Endothelial cell of umbilical vein (primary cell): ENCODE results near the gene PARP9. TPM values are rescaled to one million over a fixed set of nuclear protein-coding genes. Genes with fewer than 3 reads are reported as not detected.
A peak's percentile ranks its signal among the peaks of the same experiment; 100 is the strongest.

Experiments used
- BruUV-seq: library from RNA; stranded (reverse); fragments of 400-500 nt; replicated peaks from 2 replicates; lab custom pipeline; 2021; lab: Mats Ljungman, UMichigan
- CTCF ChIA-PET: fragments of 300-600, 350-600 bp; sonication (Branson Sonifier 250); formaldehyde crosslinking; loops from one replicate; lab custom pipeline; 2021; ENCODE audit warnings: antibody characterized with exemption, inconsistent platforms; lab: Charles Lee
- POLR2A ChIA-PET: fragments of 300-600, 350-600 bp; sonication (Branson Sonifier 250); formaldehyde crosslinking; loops from one replicate; lab custom pipeline; 2021; ENCODE audit warnings: antibody characterized with exemption, inconsistent platforms; lab: Charles Lee
- DNase-seq: peaks from one replicate; pipeline ENCODE4 v3.0.0-alpha.2; 2011; ENCODE audit warnings: low read depth, low spot score
- FAIRE-seq: peaks from 2 replicates; lab custom pipeline; 2011; peaks lifted over from hg19 to GRCh38; lab: Jason Lieb, UNC
- H2AFZ ChIP-seq: 2 replicates; pipeline ENCODE4 v1.6.0; 2012; ENCODE audit warnings: low read depth, low read length, control low read depth, inconsistent platforms
- H3K27ac ChIP-seq: 2 replicates; pipeline ENCODE4 v1.5.1; 2011; ENCODE audit warnings: low read depth, mild to moderate bottlenecking, control low read depth, low read length, moderate library complexity; ENCODE audit not compliant: insufficient read depth
- H3K27me3 ChIP-seq, 2 experiments: 2 replicates each; pipeline versions ENCODE4 v1.6.0 to v1.6.1; 2011; ENCODE audit warnings: low read length in 2 of 2, mixed read lengths in 1 of 2; ENCODE audit not compliant: control insufficient read depth in 2 of 2, insufficient read depth in 2 of 2
- H3K36me3 ChIP-seq, 2 experiments: 2 replicates in 1 of 2; 3 replicates in 1 of 2; pipeline ENCODE4 v1.5.1; 2011; ENCODE audit warnings: low read length in 2 of 2, mild to moderate bottlenecking in 1 of 2, moderate library complexity in 1 of 2; ENCODE audit not compliant: control insufficient read depth in 2 of 2, insufficient read depth in 2 of 2; ENCODE audit errors: extremely low read depth in 1 of 2
- H3K4me1 ChIP-seq: 3 replicates; pipeline ENCODE4 v1.5.1; 2011; ENCODE audit warnings: mild to moderate bottlenecking, low read length; ENCODE audit not compliant: control insufficient read depth, insufficient read depth; ENCODE audit errors: extremely low read depth
- H3K4me2 ChIP-seq: 2 replicates; pipeline ENCODE4 v1.6.1; 2011; ENCODE audit warnings: low read length, control low read depth, mixed read lengths; ENCODE audit not compliant: insufficient read depth
- H3K4me3 ChIP-seq, 3 experiments: fragments of 200-600 bp in 1 of 3; sonication (generic), shearing (Covaris generic) in 1 of 3; replicated peaks in 1 of 3; 2 replicates each; pipeline ENCODE4 v1.5.1; 2011 to 2016; ENCODE audit warnings: control low read depth in 3 of 3, low read length in 3 of 3, mild to moderate bottlenecking in 2 of 3, inconsistent platforms in 1 of 3, low read depth in 1 of 3, moderate library complexity in 1 of 3; ENCODE audit not compliant: insufficient read depth in 1 of 3
- H3K79me2 ChIP-seq: 2 replicates; pipeline ENCODE4 v1.6.0; 2012; ENCODE audit warnings: low read length, inconsistent platforms; ENCODE audit not compliant: control insufficient read depth, insufficient read depth
- H3K9ac ChIP-seq: replicated peaks from 2 replicates; pipeline ENCODE3; 2011; ENCODE audit warnings: low read length, control low read depth; ENCODE audit not compliant: insufficient read depth; ENCODE audit errors: extremely low read depth
- H3K9me1 ChIP-seq: replicated peaks from 3 replicates; pipeline ENCODE4 v1.6.0; 2011; ENCODE audit warnings: mild to moderate bottlenecking, low read length; ENCODE audit not compliant: control insufficient read depth, insufficient read depth; ENCODE audit errors: extremely low read depth
- H3K9me3 ChIP-seq: replicated peaks from 2 replicates; pipeline ENCODE4 v1.5.1; 2012; ENCODE audit warnings: low read length, inconsistent platforms; ENCODE audit not compliant: control insufficient read depth, insufficient read depth
- H4K20me1 ChIP-seq: replicated peaks from 2 replicates; pipeline ENCODE3; 2011; ENCODE audit warnings: mild to moderate bottlenecking, low read length; ENCODE audit not compliant: control insufficient read depth, insufficient read depth; ENCODE audit errors: extremely low read depth
- EZH2 ChIP-seq: IDR thresholded peaks from 2 replicates; pipeline ENCODE4 v1.6.1; 2012; ENCODE audit warnings: borderline replicate concordance, low read depth, mild to moderate bottlenecking, moderate library complexity, low read length, inconsistent platforms; ENCODE audit not compliant: severe bottlenecking
- FOS ChIP-seq: IDR thresholded peaks from 2 replicates; pipeline ENCODE4 v1.6.1; 2011; ENCODE audit warnings: mild to moderate bottlenecking, low read length, moderate library complexity, borderline replicate concordance; ENCODE audit not compliant: insufficient read depth
- GATA2 ChIP-seq: IDR thresholded peaks from 2 replicates; pipeline ENCODE4 v1.7.0; 2011; ENCODE audit warnings: low read depth, mild to moderate bottlenecking, moderate library complexity, mixed read lengths, low read length; ENCODE audit not compliant: insufficient read length, insufficient read depth
- JUN ChIP-seq: IDR thresholded peaks from 2 replicates; pipeline ENCODE4 v1.6.1; 2011; ENCODE audit warnings: borderline replicate concordance, low read depth; ENCODE audit not compliant: insufficient read length, insufficient read depth
- MYC ChIP-seq: IDR thresholded peaks from one replicate; pipeline ENCODE4 v1.6.1; 2011; ENCODE audit warnings: mild to moderate bottlenecking, low read depth, low read length
- POLR2A ChIP-seq: IDR thresholded peaks from 2 replicates; pipeline ENCODE4 v1.6.1; 2012; ENCODE audit warnings: low read depth, mild to moderate bottlenecking, control low read depth, low read length
- POLR2AphosphoS5 ChIP-seq: IDR thresholded peaks from 2 replicates; pipeline ENCODE4 v1.6.1; 2012; ENCODE audit warnings: low read depth, mild to moderate bottlenecking, control low read depth, low read length, moderate library complexity; ENCODE audit not compliant: insufficient read depth
- dilution Hi-C: fragments of 300-500 bp; cut with MboI; formaldehyde crosslinking; loops from one replicate; pipeline ENCODE4 v1.15.0; 2019; ENCODE audit warnings: low sequenced_read_pairs; ENCODE audit not compliant: extremely low pct_ligation_motif_present
- intact Hi-C: fragments of 100-400 bp; cut with micrococcal nuclease; formaldehyde crosslinking; loops from one replicate; pipeline ENCODE4 v1.10.0; 2022
- polyA plus RNA-seq, 4 experiments: library from polyadenylated mRNA; depleted of rRNA in 3 of 4; stranded (reverse) in 3 of 4; unstranded in 1 of 4; fragments of >200 nt; gene quantifications; 2 replicates each; pipeline versions ENCODE4 v1.2.1 to v1.2.3, GENCODE V29; 2011 to 2012; ENCODE audit warnings: missing spikeins in 1 of 4
- total RNA-seq: library from RNA; stranded (reverse); gene quantifications from 2 replicates; pipeline ENCODE4 v1.2.3, GENCODE V29; 2021
- TF ChIP-seq, protein P1 (sequence below): IDR thresholded peaks from 2 replicates; pipeline ENCODE4 v1.6.1; 2011; ENCODE audit not compliant: insufficient read depth, insufficient read length
- TF ChIP-seq, protein P2 (sequence below), 2 donors: IDR thresholded peaks; 1 replicate in 1 of 2; 2 replicates in 1 of 2; pipeline ENCODE4 v1.5.1; 2011; ENCODE audit warnings: low read length in 2 of 2, mild to moderate bottlenecking in 2 of 2, moderate library complexity in 2 of 2, control low read depth in 1 of 2, inconsistent platforms in 1 of 2, low read depth in 1 of 2; ENCODE audit not compliant: insufficient read depth in 1 of 2; ENCODE audit errors: extremely low read depth in 1 of 2

PARP9 gene
- total and polyA plus RNA-seq, 2 donors (not counting 3 experiments of a cell fraction or from before 2014, with no cell fraction given) = 10.1 to 12.5 TPM

DNA sequence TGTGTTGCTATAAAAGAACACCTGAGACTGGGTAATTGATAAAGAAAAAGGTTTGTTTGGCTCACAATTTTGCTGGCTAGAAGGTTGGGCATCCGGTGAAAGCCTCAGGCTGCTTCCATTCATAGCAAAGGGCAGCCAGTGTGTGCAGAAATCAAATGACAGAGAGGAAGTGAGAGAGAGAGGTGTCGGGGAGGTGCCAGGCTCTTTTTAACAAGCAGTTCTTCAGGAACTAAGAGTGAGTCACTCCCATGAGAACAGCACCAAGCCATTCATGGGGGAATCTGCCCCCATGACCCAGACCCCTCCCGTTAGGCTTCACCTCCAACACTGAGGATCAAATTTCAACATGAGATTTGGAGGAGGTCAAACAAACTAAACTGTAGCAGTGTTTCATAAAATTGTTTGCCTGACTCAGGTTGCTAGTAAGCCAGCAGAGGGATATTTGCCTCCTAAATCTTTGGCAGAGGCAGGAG is 8.9 kb upstream of the PARP9 start:
- TF ChIP-seq POLR2AphosphoS5 (peak; percentile 33), GATA2 (no peak), POLR2A (no peak), JUN (peak; percentile 66), FOS (peak; percentile 82)
- TF ChIP-seq, protein P1, sequence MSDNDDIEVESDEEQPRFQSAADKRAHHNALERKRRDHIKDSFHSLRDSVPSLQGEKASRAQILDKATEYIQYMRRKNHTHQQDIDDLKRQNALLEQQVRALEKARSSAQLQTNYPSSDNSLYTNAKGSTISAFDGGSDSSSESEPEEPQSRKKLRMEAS = no peak
- POLR2A ChIA-PET = no interaction called here
- peak; percentile 63 for DNase-seq
- H3K79me2 ChIP-seq = no peaks in the 10 kb centered on the region
- H3K27me3 ChIP-seq = no peaks in the 10 kb centered on the region
- H3K36me3 ChIP-seq = peaks cover 0 to 2% of the 10 kb centered on the region in 2 experiments
- no peak overlapping the region for H3K9ac ChIP-seq
- no peaks in the 10 kb centered on the region for H3K9me3 ChIP-seq
- H3K4me3 ChIP-seq = no peak overlapping the region
- H3K27ac ChIP-seq = no peak overlapping the region
- peaks cover 14% of the 10 kb centered on the region for H3K4me1 ChIP-seq
- dilution Hi-C loops = no loop called here
- CTCF ChIA-PET = interaction anchor here (1.2 to 2.9 kb wide), 2 partner anchors 9 to 106 kb away, joined by 3 to 10 read pairs; partner anchors contain the start of genes DTX3L and PARP9
- no TSS peak for BruUV-seq
- H4K20me1 ChIP-seq = no peaks in the 10 kb centered on the region
- H2AFZ ChIP-seq = no peak overlapping the region
- H3K9me1 ChIP-seq = no peaks in the 10 kb centered on the region
- intact Hi-C loops = no loop called here
- H3K4me2 ChIP-seq = no peak overlapping the region
- FAIRE-seq = peak; percentile 84

DNA sequence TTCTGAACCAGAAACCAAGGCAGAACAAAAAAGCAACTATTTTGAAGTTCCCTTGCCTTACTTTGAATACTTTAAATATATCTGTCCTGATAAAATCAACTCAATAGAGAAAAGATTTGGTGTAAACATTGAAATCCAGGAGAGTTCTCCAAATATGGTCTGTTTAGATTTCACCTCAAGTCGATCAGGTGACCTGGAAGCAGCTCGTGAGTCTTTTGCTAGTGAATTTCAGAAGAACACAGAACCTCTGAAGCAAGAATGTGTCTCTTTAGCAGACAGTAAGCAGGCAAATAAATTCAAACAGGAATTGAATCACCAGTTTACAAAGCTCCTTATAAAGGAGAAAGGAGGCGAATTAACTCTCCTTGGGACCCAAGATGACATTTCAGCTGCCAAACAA is 4.7 kb upstream of the PARP9 start:
- Histone ChIP-seq H3K27ac (no peak overlapping the region), H3K27me3 (no peaks in the 10 kb centered on the region), H3K9me1 (no peaks in the 10 kb centered on the region), H2AFZ (no peak overlapping the region), H3K79me2 (no peaks in the 10 kb centered on the region), H3K9ac (no peak overlapping the region), H3K36me3 (peaks cover 2 to 3% of the 10 kb centered on the region in 2 experiments), H3K9me3 (no peaks in the 10 kb centered on the region), H4K20me1 (no peaks in the 10 kb centered on the region), H3K4me2 (no peak overlapping the region), H3K4me1 (peaks cover 9% of the 10 kb centered on the region), H3K4me3 (no peak overlapping the region)
- DNase-seq = no peak
- ChIA-PET POLR2A (no interaction called here), CTCF (interaction anchor here (1.8 kb wide), 2 partner anchors 10 to 110 kb away, joined by 4 to 5 read pairs; no protein-coding TSS in a partner anchor)
- no TSS peak for BruUV-seq
- intact Hi-C loops (no loop called here), dilution Hi-C loops (no loop called here)
- TF ChIP-seq POLR2A (no peak), JUN (no peak), EZH2 (no peak), POLR2AphosphoS5 (no peak), GATA2 (no peak), FOS (no peak), MYC (no peak)
- TF ChIP-seq, protein P2, sequence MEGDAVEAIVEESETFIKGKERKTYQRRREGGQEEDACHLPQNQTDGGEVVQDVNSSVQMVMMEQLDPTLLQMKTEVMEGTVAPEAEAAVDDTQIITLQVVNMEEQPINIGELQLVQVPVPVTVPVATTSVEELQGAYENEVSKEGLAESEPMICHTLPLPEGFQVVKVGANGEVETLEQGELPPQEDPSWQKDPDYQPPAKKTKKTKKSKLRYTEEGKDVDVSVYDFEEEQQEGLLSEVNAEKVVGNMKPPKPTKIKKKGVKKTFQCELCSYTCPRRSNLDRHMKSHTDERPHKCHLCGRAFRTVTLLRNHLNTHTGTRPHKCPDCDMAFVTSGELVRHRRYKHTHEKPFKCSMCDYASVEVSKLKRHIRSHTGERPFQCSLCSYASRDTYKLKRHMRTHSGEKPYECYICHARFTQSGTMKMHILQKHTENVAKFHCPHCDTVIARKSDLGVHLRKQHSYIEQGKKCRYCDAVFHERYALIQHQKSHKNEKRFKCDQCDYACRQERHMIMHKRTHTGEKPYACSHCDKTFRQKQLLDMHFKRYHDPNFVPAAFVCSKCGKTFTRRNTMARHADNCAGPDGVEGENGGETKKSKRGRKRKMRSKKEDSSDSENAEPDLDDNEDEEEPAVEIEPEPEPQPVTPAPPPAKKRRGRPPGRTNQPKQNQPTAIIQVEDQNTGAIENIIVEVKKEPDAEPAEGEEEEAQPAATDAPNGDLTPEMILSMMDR (IDR thresholded peaks at IDR 0.05; ENCODE audit: extremely low read depth in 1 of 2, insufficient read depth in 1 of 2, low read depth in 1 of 2, low read length in 2 of 2) = no peak
- TF ChIP-seq, protein P1 = no peak
- FAIRE-seq = no peak
